Endometrium (tissue), 2 donors: ENCODE results near the gene DELE1.
"Not testable (repeated sequence)": the region's sequence is repeated elsewhere in the genome, so short reads cannot be mapped to it uniquely, and the experiment has no call there.

Source experiments
- FAIRE-seq: peaks from 2 replicates; lab custom pipeline; 2012; peaks lifted over from hg19 to GRCh38; lab: Jason Lieb, UNC
- donor health status: control.
- donor health status: control.

The DELE1 gene

GRCh38 chr5:141889282-141889871 lies 34.3 kb upstream of the DELE1 start:
- no peak for FAIRE-seq

- FAIRE-seq, result not testable (repeated sequence)
Observed at GRCh38 chr5:141890429-141890828, 33.2 kb upstream of the DELE1 start.

- no peak for FAIRE-seq
Observed at GRCh38 chr5:141897425-141897824, 26.2 kb upstream of the DELE1 start.

DNA sequence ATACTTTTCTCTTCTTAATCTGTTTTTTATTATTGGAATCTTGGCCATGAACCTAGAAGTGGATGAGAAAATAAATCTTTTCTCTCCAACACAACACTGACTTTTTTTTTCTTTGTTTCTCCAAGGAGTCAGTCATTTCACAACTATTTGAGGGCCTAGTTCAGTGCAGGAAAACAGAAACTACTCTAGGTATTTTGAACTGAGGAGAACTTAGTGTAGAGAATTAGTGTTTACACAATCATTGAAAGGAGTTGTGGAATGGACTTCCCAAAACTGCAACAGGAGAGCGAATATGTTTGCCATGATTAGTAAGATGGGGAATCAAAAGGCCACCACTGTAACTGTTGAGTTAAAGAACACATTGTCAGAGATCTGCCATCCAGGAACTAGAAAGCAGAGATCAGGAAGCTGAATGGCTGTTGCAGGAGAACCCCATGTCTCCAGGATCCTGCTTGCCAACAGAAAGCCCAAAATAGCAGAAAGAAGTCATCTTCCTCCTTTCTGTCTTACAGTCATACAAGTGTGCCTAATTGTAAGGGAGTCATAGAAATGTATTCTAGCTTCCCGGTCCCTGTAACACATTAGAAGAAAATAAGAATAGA lies 25.1 kb upstream of the DELE1 start:
- FAIRE-seq, result no peak

DNA sequence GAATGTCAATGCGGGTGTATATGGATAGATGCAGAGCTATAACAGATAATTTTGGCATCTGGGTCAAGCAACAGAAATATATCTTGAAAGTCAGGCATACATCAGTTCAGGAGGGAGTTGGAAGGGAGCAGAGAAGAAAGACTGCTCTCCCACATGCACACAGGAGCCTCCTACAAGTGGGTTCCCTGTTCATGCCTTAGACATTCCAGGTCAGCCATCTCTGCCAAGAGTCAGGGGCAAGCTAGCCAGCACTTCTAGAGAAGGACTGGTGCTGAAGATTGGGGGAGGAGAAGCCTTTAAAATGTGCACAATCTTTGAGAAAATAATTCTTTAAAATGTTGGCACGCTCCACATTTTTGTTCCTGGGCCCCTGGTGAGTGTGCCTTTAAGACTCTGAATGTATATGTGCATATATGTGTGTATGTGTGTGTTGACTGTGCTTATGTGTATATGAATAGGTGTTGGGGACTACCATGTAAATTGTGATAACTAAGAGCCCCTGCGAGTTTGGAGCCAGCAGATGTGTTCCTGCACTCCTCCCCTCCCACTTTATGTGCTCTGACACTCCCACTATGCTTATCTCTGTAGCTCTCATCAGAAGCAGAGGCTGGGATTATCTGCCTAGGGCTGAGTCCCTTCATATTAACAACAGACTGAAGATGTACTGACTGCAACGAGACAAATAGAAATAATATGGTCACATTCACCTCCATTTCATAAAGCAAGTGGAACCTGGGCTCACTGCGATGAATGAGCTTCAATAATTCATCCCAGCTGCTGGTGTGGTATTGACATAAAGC lies 21.5 kb upstream of the DELE1 start:
- FAIRE-seq, result no peak

- no peak for FAIRE-seq
Observed at GRCh38 chr5:141903261-141903660, 20.4 kb upstream of the DELE1 start.

- FAIRE-seq, result no peak
Observed at GRCh38 chr5:141904551-141904950, 19.1 kb upstream of the DELE1 start.

GRCh38 chr5:141906517-141906916 lies 17.2 kb upstream of the DELE1 start:
- no peak for FAIRE-seq

DNA sequence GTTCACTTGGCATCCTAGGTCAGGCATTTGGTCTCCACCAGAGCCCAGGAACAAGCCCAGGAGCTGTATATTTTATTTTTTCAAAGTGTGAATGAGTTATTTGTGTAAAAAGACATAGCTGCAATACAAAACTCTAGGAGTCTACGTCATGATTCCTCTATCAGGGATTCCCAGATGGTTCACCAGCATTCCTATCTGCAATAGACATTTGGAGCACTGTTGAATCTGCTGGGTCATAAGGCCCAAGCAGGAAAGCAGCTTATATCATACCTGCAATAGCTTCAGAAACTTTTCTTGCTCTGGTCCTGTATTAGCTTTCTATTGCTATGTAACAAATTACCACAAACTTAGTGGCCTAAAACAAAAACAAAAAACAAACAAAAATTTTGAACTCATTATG lies 16.7 kb upstream of the DELE1 start:
- no peak for FAIRE-seq

GRCh38 chr5:141908796-141909195 lies 14.9 kb upstream of the DELE1 start:
- FAIRE-seq, result no peak

GRCh38 chr5:141909212-141909611 lies 14.5 kb upstream of the DELE1 start:
- no peak for FAIRE-seq

DNA sequence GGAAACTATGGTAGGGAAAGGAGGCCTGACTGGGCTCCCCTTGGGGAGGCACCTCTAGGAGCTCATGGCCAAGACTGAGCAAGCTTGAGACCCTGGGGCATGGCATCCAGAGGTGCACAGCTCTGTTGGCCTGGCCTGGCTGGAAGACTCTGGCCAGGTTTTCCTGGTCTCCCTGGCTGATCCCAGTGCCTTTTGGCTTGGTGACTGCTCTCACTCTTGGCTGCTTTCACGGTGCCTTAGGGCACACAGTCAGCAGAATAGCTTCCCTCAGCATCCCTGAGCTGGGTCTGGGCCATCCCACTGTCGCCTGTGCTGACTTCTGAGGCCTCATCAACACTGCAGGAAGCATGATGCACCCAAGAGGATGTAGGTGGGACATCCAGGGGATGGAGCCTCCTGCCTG lies 13.4 kb upstream of the DELE1 start:
- no peak for FAIRE-seq

- FAIRE-seq, result no peak
Observed at GRCh38 chr5:141913560-141914198, 10.0 kb upstream of the DELE1 start.

GRCh38 chr5:141914199-141914743 lies 9.4 kb upstream of the DELE1 start:
- no peak for FAIRE-seq

- FAIRE-seq, result no peak
Observed at GRCh38 chr5:141914797-141915196, 8.9 kb upstream of the DELE1 start.

DNA sequence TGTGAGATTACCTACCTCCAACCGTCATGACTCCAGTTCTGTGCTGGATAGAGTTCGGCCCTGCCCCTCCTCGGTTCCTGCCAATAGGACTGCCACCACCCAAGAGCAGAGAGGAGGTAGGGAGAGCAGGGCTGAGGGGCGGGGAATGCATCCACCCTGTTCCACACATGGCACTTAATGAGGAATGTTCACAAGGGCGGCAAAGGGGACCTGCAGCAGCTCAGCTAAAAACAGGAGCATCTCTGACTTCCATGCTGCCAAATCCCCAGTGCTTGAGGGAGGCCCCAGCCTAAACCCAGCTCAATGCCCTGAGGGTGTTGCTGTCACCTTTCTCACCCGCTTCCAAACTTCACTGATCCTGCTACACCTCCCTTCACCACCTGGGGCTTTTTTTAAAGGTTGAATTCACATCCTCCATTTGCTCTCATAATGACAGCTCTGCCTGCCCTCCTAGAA lies 7.8 kb upstream of the DELE1 start:
- FAIRE-seq, result no peak

- no peak for FAIRE-seq
Observed at GRCh38 chr5:141916522-141916921, 7.1 kb upstream of the DELE1 start.

DNA sequence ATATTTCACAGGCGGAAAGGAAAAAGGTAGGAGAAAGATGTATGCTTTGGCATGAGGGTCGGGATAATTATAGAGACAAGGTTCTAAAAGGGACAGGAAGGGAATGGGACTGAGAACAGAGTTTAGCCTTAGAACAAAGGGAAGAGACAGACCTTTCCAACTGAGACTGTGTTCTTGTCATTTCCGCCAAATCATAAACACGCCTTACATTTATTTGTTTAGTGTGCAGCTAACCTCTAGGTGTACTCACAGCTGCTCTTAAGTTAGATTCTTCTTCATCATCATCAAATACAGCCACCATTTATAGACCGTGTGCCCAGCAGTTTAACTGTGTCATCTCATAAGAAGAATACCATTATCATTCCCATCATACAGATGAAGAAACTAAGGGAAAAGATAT lies 5.9 kb upstream of the DELE1 start:
- no peak for FAIRE-seq

DNA sequence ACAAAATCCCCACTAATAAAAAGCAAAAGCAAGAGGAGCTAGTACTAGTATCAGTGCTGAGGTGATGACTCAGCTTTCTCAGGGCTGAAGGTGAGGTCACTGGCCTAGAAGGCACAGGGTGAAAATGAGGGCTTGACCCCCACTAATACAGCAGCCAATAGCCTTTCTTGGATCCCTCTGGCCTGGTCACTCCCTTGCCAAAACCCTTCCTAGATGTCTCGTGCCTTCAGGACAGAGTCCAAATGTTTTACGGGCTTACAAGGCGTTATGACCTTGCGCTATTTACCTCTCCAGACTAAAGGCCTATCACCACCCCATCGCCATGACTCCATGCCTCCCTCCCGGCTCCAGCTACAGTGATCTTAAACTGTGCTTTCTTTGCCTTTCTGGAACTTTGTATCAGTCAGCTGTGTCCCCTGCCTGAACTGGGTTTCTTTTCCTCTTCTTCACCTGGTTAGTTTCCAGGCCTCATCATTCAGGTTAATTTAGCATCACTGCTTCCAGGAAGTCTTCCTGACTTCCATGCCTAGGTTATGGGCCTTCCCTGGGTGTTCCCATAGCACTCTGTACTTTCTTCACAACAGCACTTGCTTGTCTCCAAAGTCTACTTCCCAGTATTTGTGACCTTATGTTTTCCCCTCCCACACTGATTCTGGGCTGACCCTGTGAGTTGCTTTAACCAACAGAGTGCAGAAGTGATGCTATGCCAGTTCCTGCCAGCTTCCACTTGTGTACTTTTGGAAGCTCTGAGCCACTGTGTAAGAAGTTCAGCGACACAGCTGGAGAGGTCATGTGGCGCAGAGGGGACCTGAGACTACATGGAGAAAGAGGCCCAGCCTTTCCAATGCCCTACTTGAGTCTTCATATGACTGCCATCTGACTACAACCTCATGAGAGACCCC lies 4.2 kb upstream of the DELE1 start:
- no peak for FAIRE-seq

- FAIRE-seq, result no peak
Observed at GRCh38 chr5:141920771-141921170, 2.9 kb upstream of the DELE1 start.

DNA sequence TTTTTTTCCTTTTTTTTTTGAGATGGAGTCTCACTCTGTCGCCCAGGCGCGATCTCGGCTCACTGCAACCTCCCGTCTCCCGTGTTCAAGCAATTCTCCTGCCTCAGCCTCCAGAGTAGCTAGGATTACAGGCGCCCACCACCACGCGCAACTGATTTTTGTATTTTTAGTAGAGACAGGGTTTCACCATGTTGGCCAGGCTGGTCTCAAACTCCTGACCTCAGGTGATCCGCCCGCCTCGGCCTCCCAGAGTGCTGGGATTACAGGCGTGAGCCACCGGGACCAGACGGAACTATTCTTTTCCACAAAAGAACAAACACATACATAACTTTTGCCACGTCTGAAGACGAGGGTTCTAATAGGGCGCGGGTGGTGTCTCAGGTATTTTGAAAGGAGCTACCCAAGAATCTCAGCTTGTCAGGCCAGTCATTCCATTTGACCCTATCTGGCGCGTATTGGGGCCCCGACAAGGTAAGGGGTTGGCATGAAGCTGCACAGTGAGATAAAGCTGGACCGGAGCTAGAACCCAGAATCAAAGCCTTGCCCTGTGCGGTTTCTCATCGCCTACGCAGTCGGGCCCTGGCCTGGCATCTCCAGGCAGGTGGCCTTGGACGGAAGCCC lies 734 bp upstream of the DELE1 start:
- FAIRE-seq, result not testable (repeated sequence)
